ENCODE data around the gene WNT3A. TPM values are rescaled to one million over a fixed set of nuclear protein-coding genes. Genes with fewer than 3 reads are reported as not detected.

The WNT3A gene
- total and polyA plus RNA-seq, 4 donors = 0.09 to 3.1 (median 1.9) TPM

GRCh38 chr1:228074954-228075730 lies 68.3 kb downstream of the WNT3A start:
- 50 to 63% methylated on average over 16 to 18 of the region's 18 CpGs for WGBS, 2 donors
- no peak for DNase-seq
- ATAC-seq (ENCODE audit: insufficient read depth, low FRiP score) = no peak

GRCh38 chr1:228075801-228076271 lies 69.0 kb downstream of the WNT3A start:
- 82 to 87% methylated on average over 9 of the region's 9 CpGs for WGBS, 2 donors
- no peaks in the 10 kb centered on the region for H3K9me3 ChIP-seq (ENCODE audit: control insufficient read depth in 4 of 4, insufficient read depth in 3 of 4, low read length in 3 of 4)
- H3K27ac ChIP-seq (ENCODE audit: low read depth in 1 of 2, low read length in 1 of 2) = no peak overlapping the region
- TF ChIP-seq CTCF (IDR thresholded peaks at IDR 0.05; ENCODE audit: control extremely low read depth, extremely low read depth) = no peak
- peaks cover 0 to 14% (median 10%) of the 10 kb centered on the region in 3 donors for H3K27me3 ChIP-seq (ENCODE audit: control insufficient read depth in 3 of 3, insufficient read depth in 3 of 3, low read length in 2 of 3)
- H3K36me3 ChIP-seq (ENCODE audit: control insufficient read depth in 4 of 4, insufficient read depth in 4 of 4, low read length in 4 of 4) = no peaks in the 10 kb centered on the region
- no peak for DNase-seq
- H3K4me1 ChIP-seq (ENCODE audit: control insufficient read depth in 5 of 5, insufficient read depth in 5 of 5, low read length in 5 of 5) = peaks cover 0 to 4% (median 0%) of the 10 kb centered on the region in 5 donors
- H3K9ac ChIP-seq (ENCODE audit: insufficient read depth in 1 of 2, low read length in 2 of 2) = no peak overlapping the region
- ATAC-seq (ENCODE audit: insufficient read depth, low FRiP score) = no peak
- H3K4me3 ChIP-seq = no peak overlapping the region

More at GRCh38 chr1:228074954-228075730, 68.3 kb downstream of the WNT3A start:
- H3K27ac ChIP-seq (ENCODE audit: low read depth in 1 of 2, low read length in 1 of 2) = no peak overlapping the region
- no peaks in the 10 kb centered on the region for H3K36me3 ChIP-seq (ENCODE audit: control insufficient read depth in 4 of 4, insufficient read depth in 4 of 4, low read length in 4 of 4)
- no peak for TF ChIP-seq CTCF (IDR thresholded peaks at IDR 0.05; ENCODE audit: control extremely low read depth, extremely low read depth)
- no peaks in the 10 kb centered on the region for H3K9me3 ChIP-seq (ENCODE audit: control insufficient read depth in 4 of 4, insufficient read depth in 3 of 4, low read length in 3 of 4)
- peaks cover 0 to 21% (median 16%) of the 10 kb centered on the region in 3 donors for H3K27me3 ChIP-seq (ENCODE audit: control insufficient read depth in 3 of 3, insufficient read depth in 3 of 3, low read length in 2 of 3)
- peaks cover 0 to 4% (median 0%) of the 10 kb centered on the region in 5 donors for H3K4me1 ChIP-seq (ENCODE audit: control insufficient read depth in 5 of 5, insufficient read depth in 5 of 5, low read length in 5 of 5)
- H3K9ac ChIP-seq (ENCODE audit: insufficient read depth in 1 of 2, low read length in 2 of 2) = no peak overlapping the region
- H3K4me3 ChIP-seq = no peak overlapping the region

- H3K4me3 ChIP-seq = no peak overlapping the region
- TF ChIP-seq CTCF (IDR thresholded peaks at IDR 0.05; ENCODE audit: control extremely low read depth, extremely low read depth) = no peak
- no peak overlapping the region for H3K27ac ChIP-seq (ENCODE audit: low read depth in 1 of 2, low read length in 1 of 2)
- H3K9me3 ChIP-seq (ENCODE audit: control insufficient read depth in 4 of 4, insufficient read depth in 3 of 4, low read length in 3 of 4) = no peaks in the 10 kb centered on the region
- DNase-seq = no peak
- WGBS, 2 donors = 73 to 79% methylated on average over 9 of the region's 9 CpGs
- H3K9ac ChIP-seq (ENCODE audit: insufficient read depth in 1 of 2, low read length in 2 of 2) = no peak overlapping the region
- peaks cover 0 to 4% (median 3%) of the 10 kb centered on the region in 3 donors for H3K27me3 ChIP-seq (ENCODE audit: control insufficient read depth in 3 of 3, insufficient read depth in 3 of 3, low read length in 2 of 3)
- H3K4me1 ChIP-seq (ENCODE audit: control insufficient read depth in 5 of 5, insufficient read depth in 5 of 5, low read length in 5 of 5) = peaks cover 0 to 12% (median 0%) of the 10 kb centered on the region in 5 donors
- no peaks in the 10 kb centered on the region for H3K36me3 ChIP-seq (ENCODE audit: control insufficient read depth in 4 of 4, insufficient read depth in 4 of 4, low read length in 4 of 4)
- no peak for ATAC-seq (ENCODE audit: insufficient read depth, low FRiP score)
Observed at GRCh38 chr1:228076796-228077430, 70.1 kb downstream of the WNT3A start.

Measured in lung (tissue), 12 donors.